NK-92 (cell line): Measurements from ENCODE around the gene ANKS4B.
"Not testable (repeated sequence)": the region's sequence is repeated elsewhere in the genome, so short reads cannot be mapped to it uniquely, and the experiment has no call there.

Experiments used
- DNase-seq: peaks from one replicate; lab custom pipeline; 2025; ENCODE audit not compliant: unreplicated experiment; lab: John Stamatoyannopoulos, UW

Gene ANKS4B

DNA sequence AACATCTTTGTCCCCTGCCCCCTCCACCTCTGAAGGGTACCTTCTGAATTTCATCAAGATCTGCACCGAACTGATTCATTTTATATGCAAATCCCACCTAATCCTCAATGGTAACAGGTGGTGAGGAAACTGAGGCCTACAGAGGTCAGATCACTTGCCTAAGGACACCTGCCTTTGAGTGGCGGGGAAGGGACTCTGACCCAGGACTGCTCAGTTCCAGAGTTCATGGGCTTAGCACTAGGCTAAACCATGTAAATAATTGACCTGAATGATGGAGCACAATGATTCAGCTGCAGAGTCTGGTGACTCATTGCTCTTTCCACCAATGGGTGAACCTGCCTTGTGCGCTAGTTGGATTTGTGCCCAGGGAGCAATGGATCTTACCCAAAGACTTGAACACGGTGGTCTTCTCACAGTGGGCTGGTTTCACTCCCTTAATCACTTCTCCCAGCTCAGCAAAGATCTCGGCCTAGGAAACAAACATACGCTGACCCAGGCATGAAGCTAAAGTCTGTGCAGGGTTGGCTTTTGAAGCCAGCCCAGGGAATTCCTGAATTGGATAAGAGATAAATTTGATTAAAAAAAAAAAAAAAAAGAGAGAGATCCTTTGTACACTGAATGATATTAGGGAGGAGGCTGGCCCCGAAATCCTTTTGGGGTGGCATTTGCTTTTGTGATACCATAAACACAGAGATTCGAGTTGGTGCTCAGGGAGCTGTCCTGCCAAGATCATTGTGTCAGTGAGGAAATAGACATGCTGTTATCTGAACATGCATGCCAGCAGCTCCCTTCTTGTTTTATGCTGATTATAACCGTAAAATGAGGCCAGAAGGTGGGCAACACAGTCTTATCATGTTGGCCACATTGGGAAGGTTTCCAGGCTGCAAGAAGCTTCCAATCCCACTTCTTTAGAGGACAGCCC lies 27.6 kb downstream of the ANKS4B start:
- no peak for DNase-seq

GRCh38 chr16:21262779-21263639 lies 29.5 kb downstream of the ANKS4B start:
- DNase-seq: no peak

DNA sequence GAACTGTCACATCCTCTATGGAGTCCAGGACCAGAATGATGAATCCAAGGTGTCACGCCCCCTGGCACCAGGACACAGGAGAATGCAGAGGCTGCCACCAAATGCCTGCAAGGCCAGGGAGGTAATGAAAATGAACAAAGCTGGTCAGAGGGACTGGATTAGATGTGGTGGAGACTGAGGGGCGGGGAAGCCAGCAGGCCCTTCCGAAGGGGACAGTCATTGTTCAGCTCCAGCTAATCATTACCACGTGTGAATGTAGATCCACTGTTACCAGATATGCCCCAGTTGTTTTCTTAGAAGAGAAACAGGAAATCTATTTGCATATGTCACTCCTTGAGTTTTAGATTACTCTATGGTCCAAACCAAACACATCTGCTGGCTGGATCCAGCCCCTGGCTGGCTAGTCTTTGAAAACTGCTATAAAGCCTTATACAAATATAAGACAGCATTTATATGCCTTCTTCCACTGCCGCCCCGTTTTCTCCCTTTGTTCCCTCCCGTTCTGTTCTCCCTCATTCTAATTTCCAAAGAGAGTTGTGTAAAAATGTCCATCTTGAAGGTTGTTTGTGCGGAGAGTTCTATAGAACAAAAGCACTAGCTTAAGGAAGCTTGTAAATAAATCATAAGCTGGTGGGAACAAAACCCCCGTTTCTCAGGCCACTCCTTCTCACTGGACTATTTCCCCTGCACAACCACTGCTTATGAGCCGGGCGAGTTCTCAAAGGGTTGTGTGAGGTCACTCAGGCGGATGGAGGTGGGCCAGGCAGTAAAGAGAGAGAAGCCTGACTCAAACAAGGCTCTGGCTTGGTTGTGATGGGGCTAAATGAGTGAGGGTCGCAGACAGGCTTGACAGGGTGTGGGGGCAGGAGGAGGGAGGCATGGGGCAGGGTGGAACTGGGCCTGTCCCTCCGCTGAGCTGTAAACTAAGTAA lies 30.4 kb downstream of the ANKS4B start:
- no peak for DNase-seq

DNA sequence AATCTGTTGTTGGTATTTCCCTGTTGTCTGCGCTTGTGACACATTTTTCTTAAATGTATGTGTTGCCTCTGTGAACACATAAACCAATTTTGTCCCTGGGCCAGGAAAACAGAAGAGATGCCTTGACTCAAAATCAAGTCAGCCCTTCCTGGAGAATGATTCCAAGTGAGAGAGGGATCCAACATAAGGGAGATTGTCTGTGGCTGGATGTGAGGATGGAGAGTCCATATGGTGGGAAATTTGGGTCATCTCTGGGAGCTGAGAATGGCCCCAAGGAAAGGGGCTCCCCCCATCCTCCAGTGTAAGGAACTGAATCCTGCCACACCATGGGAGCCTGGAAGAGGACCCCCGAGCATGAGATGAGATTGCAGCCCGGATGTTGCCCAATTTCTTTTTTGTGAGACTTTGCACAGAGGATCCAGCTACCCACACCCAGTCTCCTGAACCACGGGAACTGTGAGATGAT lies 31.1 kb downstream of the ANKS4B start:
- DNase-seq: no peak

- no peak for DNase-seq
These were observed 31.8 kb downstream of the ANKS4B start for GRCh38 chr16:21265104-21265837.

DNA sequence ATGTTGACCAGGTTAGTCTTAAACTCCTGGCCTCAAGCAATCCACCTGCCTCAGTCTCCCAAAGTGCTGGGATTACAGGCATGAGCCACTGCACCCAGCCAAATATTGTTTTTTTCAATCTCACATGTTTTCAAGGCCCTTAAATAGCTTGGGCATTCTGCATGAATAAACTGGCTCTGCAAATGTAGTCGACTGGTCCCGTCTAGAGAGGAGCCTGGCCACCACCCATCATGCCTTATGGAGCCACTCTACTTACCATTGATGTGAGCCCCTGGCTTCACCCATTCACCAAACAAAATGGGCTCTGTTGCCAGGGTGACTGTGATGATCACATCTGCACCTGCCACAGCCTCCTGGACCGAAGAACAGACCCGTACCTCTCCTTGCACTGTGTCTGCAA lies 33.8 kb downstream of the ANKS4B start:
- no peak for DNase-seq

DNA sequence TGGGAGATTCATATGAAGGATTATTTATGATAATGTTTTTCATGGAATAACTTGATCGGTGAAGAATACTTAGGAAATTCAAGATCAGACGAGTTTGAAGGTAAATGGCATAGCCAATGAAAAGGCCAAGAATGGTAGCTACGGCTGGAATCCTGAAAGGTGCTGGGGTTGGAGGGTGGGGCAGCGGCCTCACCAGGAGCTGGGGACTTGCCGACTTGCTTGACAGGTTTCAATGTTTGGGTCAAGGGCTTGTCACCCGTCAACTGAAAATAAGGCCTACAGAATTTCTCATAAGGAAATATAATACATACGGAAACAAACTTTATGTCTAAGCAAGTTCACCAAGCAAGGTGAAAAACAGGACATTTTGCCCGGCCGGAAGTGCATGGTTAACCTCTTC lies 34.7 kb downstream of the ANKS4B start:
- DNase-seq: no peak

DNA sequence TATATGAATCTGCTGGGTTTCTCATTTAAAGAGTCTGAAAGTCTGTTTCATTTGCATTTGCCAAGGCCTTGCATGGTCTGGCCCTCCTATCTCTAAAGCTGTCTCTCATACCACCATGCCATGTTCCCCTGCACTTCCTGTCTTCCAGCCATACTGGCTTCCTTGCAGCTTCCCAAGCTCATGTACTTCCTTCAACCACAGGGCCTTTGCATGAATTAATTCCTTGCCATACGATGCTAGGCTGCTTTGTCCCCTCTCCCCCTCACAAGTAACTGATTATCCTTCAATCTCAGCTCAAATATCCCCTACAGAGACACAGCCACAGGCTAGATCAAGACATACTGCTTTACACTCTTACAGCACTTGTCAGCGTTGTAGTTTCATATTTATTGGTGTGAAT lies 38.8 kb downstream of the ANKS4B start:
- DNase-seq: no peak

- DNase-seq: not testable (repeated sequence)
These were observed 39.3 kb downstream of the ANKS4B start for GRCh38 chr16:21272763-21273162.

DNA sequence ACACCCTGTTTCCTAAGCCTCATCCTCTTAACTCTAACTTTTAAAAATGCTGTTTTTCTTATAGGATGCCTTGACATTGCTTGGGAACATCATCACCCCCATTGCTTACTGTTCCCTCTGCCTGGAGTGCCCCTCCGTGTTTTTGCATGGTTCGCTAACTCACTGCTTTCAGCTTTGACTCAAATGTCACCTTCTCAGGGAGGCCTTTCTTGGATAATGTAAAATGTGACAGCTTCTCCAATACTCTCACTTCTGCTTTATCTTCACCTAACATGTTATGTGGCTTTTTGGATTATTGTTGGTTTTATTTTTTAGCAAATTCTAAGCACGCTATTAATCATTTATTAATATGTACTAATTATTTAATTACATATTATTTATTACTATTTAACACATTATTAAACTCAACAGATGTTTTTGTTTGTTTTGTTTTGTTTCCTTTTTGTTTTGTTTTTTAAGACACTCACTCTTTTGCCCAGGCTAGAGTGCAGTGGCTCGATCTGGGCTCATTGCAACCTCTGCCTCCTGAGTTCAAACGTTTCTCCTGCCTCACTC lies 40.8 kb downstream of the ANKS4B start:
- no peak for DNase-seq

DNA sequence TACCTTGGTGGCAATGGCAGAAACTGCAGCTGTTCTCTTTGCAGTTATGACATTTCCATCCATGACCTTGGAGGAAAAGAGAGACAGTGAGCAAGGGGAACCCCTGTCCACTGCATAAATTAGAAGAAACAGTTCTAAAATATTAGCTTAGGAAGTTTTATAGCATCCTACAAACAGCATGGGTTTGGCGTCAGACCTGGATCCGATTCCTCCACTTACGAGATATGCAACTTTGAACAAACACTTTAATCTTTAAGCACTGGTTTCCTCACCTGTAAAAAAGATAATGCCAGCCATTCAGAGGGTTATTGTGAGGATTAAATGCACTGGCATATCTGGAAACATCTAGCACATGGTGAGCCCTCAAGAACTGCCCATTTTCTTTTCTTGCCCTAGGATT lies 42.0 kb downstream of the ANKS4B start:
- no peak for DNase-seq

GRCh38 chr16:21276090-21276489 lies 42.6 kb downstream of the ANKS4B start:
- no peak for DNase-seq

GRCh38 chr16:21277045-21277926 lies 43.8 kb downstream of the ANKS4B start:
- DNase-seq: no peak

- DNase-seq: no peak
These were observed 44.6 kb downstream of the ANKS4B start, which contains the start of gene CRYM for GRCh38 chr16:21277927-21278706. Gene CRYM, minus strand, starts transcription at chr16:21278290. Its CDS starts 39 bp downstream, at chr16:21278251.

DNA sequence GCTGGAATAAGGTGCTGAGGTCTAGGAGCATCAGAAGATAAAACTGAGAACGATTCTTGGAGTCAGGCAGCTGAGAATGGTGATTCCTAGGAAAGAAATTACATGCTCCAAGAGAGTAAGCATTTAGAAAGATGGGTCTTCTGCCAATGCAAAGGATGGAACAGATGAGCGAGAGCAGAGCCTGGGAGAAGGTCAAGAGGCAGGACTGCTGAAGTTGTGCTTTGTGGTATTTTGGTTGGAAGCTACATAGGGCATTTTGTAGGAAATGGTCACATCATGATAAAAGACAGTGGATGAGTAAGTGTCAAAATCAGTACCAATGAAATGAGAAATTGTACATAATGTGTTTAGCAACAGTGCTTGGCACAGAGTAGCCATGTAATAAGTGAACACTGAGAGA lies 46.0 kb downstream of the ANKS4B start:
- DNase-seq: no peak

GRCh38 chr16:21281698-21282389 lies 48.3 kb downstream of the ANKS4B start:
- no peak for DNase-seq

DNA sequence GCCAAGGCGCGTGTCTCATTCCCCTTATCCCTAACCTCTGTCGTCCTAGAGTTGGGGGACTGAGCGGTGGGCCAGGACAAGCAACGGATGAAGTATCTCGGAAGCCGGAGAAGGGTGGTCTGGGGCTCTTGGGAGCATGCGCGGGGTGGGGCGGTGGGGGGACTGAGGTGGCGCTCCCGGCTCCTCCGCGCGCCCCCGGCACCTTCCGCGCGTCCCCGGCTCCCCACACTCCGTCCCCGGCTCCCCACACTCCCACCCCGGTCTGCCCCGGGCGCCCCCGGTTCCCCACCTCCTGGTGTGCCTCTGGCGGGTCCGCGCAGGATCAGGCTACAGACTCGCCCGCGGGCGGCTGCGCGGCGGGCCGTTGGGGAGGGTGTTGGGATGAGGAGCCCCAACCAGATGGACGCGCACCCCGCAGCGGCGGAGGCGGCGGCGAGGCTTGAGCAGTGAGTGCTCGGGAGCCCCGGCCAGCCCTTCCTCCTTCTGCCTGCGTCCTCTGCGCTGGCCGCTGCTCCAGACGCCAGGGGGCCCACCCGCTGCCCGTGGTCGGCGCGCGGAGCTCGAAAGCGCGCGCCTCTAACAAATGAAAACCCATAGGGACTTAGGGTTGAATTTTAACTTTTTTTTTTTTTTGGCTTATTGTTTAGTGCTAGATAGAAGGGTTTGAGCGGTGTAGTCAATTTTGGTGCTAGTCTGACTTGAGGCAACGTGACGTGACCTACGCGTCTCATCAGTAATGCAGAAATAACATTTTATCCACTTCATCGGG lies 50.2 kb downstream of the ANKS4B start:
- DNase-seq: no peak
